IMR-90 (cell line): ENCODE measurements around the gene RRP1.

Source experiments
- CEBPB ChIP-seq: IDR thresholded peaks from 2 replicates; pipeline ENCODE4 v1.6.1; 2012; ENCODE audit warnings: low read depth, low read length, improper control_type of control experiment
- FOS ChIP-seq: fragments of 150-350 bp; IDR thresholded peaks from 2 replicates; pipeline ENCODE4 v1.6.1; 2016; ENCODE audit warnings: low read depth, low read length
- MAZ ChIP-seq: IDR thresholded peaks from 2 replicates; pipeline ENCODE4 v1.6.1; 2012; ENCODE audit warnings: low read depth, mild to moderate bottlenecking, low read length, improper control_type of control experiment, moderate library complexity, borderline replicate concordance
- NFE2L2 ChIP-seq: fragments of 150-350 bp; IDR thresholded peaks from 2 replicates; pipeline ENCODE4 v1.6.1; 2016; ENCODE audit warnings: low read depth, mild to moderate bottlenecking, low read length
- POLR2A ChIP-seq: IDR thresholded peaks from 2 replicates; pipeline ENCODE4 v1.6.1; 2012; ENCODE audit warnings: mild to moderate bottlenecking, low read depth, low read length
- RAD21 ChIP-seq: IDR thresholded peaks from 2 replicates; pipeline ENCODE4 v1.6.1; 2012; ENCODE audit warnings: low read length, improper control_type of control experiment
- RCOR1 ChIP-seq: IDR thresholded peaks from 2 replicates; pipeline ENCODE4 v1.6.1; 2012; ENCODE audit warnings: mild to moderate bottlenecking, low read length, improper control_type of control experiment; ENCODE audit not compliant: insufficient replicate concordance
- RFX5 ChIP-seq: IDR thresholded peaks from 2 replicates; pipeline ENCODE4 v1.8.0; 2012; ENCODE audit warnings: low read depth, mild to moderate bottlenecking, low read length, moderate library complexity
- TF ChIP-seq, protein P1 (sequence below): conservative IDR thresholded peaks from 2 replicates; pipeline ENCODE4 v1.5.1; 2012; ENCODE audit warnings: mild to moderate bottlenecking, low read depth, low read length, improper control_type of control experiment
- TF ChIP-seq, protein P2 (sequence below): fragments of 150-350 bp; IDR thresholded peaks from 2 replicates; pipeline ENCODE4 v1.6.1; 2017; ENCODE audit warnings: mild to moderate bottlenecking, antibody characterized with exemption, low read length, low read depth
- TF ChIP-seq, protein P3 (sequence below): fragments of 150-350 bp; IDR thresholded peaks from 2 replicates; pipeline ENCODE4 v1.6.1; 2016; ENCODE audit warnings: low read depth, mild to moderate bottlenecking, low read length, moderate library complexity, borderline replicate concordance

DNA sequence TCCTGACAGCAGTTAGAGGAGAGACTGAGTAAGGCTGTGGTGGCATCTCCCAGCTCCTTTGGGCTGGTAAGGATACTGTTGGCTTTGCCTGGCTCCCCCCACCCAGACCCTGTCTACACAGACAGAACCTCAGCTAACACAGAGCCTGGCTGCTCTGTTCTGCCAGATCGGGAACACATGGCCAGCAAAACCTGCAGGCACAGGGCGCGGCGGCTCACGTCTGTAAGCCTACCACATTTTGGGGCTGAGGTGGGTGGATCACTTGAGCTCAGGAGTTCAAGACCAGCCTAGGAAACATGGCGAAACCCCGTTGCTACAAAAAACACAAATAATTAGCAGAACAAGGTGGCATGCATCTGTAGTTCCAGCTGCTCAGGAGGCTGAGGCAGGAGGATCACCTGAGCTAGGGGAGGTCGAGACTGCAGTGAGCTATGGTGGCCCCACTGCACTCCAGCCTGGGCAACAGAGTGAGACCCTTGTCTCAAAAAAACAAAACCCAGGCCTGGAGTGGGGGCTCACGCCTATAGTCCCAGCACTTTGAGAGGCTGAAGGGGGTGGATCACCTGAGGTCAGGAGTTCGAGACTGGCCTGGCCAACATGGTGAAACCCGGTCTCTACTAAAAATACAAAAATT, 19.9 kb upstream of the RRP1 start:
- TF ChIP-seq, protein P1, sequence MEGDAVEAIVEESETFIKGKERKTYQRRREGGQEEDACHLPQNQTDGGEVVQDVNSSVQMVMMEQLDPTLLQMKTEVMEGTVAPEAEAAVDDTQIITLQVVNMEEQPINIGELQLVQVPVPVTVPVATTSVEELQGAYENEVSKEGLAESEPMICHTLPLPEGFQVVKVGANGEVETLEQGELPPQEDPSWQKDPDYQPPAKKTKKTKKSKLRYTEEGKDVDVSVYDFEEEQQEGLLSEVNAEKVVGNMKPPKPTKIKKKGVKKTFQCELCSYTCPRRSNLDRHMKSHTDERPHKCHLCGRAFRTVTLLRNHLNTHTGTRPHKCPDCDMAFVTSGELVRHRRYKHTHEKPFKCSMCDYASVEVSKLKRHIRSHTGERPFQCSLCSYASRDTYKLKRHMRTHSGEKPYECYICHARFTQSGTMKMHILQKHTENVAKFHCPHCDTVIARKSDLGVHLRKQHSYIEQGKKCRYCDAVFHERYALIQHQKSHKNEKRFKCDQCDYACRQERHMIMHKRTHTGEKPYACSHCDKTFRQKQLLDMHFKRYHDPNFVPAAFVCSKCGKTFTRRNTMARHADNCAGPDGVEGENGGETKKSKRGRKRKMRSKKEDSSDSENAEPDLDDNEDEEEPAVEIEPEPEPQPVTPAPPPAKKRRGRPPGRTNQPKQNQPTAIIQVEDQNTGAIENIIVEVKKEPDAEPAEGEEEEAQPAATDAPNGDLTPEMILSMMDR: no peak
- TF ChIP-seq POLR2A (no peak), RAD21 (no peak), MAZ (no peak), RCOR1 (no peak), CEBPB (no peak), NFE2L2 (no peak), FOS (no peak), RFX5 (no peak)
- TF ChIP-seq, protein P2, sequence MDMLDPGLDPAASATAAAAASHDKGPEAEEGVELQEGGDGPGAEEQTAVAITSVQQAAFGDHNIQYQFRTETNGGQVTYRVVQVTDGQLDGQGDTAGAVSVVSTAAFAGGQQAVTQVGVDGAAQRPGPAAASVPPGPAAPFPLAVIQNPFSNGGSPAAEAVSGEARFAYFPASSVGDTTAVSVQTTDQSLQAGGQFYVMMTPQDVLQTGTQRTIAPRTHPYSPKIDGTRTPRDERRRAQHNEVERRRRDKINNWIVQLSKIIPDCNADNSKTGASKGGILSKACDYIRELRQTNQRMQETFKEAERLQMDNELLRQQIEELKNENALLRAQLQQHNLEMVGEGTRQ: no peak
- TF ChIP-seq, protein P3, sequence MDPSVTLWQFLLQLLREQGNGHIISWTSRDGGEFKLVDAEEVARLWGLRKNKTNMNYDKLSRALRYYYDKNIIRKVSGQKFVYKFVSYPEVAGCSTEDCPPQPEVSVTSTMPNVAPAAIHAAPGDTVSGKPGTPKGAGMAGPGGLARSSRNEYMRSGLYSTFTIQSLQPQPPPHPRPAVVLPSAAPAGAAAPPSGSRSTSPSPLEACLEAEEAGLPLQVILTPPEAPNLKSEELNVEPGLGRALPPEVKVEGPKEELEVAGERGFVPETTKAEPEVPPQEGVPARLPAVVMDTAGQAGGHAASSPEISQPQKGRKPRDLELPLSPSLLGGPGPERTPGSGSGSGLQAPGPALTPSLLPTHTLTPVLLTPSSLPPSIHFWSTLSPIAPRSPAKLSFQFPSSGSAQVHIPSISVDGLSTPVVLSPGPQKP: no peak
